Fibroblast of mammary gland (primary cell): ENCODE data around the gene SH3BP4.

Source experiments
- DNase-seq: peaks from one replicate; pipeline ENCODE4 v3.0.0-alpha.2; 2010; ENCODE audit warnings: low read depth
- H3K4me3 ChIP-seq: 2 replicates; pipeline ENCODE4 v1.5.1; 2011; ENCODE audit warnings: low read depth, mild to moderate bottlenecking, low read length, moderate library complexity; ENCODE audit not compliant: control insufficient read depth
- CTCF ChIP-seq: conservative IDR thresholded peaks from 2 replicates; pipeline ENCODE4 v1.5.1; 2011; ENCODE audit warnings: low read depth, low read length, inconsistent platforms; ENCODE audit not compliant: control insufficient read depth, insufficient read depth

Gene SH3BP4

GRCh38 chr2:234981197-234982095, 29.6 kb downstream of the SH3BP4 start:
- no peak overlapping the region for H3K4me3 ChIP-seq
- DNase-seq, result peak; percentile 99
- peak; percentile 23 for TF ChIP-seq CTCF

- no peak for DNase-seq
- H3K4me3 ChIP-seq, result no peak overlapping the region
- no peak for TF ChIP-seq CTCF
Observed at GRCh38 chr2:234982096-234982834, 30.4 kb downstream of the SH3BP4 start.

DNA sequence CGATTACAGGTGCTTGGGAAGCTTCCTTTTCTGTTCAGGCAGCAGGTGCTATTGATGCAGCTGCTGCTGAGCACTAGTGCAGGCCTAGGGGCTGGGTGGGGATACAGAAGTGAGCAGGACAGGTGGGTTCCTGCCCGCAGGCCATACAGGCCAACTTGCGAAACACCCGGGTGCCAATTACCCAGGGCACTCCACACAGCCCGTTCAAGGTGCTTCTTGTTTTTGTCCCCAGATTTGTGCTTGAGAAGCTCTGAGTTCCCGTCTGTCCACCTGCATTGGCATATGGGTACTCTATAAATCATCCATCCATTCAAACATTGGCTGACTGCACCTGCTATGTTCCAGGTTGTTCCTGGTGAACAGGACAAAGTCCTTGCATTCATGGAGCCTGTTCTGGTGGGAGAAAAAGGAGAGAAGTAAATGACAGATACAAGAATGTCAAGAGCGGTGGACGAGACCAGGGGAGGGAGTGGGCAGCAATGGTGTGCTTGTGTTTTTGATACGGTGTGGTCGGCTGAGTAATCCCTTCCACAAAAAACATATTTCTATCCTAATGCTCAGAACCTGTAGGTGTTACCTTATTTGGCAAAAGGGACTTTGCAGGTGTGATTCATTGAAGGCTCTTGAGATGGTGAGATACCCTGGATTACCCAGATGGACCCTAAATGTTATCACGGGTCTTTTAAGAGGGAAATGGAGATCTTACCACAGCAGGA, 31.4 kb downstream of the SH3BP4 start:
- DNase-seq, result no peak
- H3K4me3 ChIP-seq, result no peak overlapping the region
- no peak for TF ChIP-seq CTCF

GRCh38 chr2:234985608-234986245, 33.9 kb downstream of the SH3BP4 start:
- no peak overlapping the region for H3K4me3 ChIP-seq
- no peak for TF ChIP-seq CTCF
- no peak for DNase-seq

GRCh38 chr2:234986390-234986789, 34.6 kb downstream of the SH3BP4 start:
- no peak for DNase-seq
- no peak overlapping the region for H3K4me3 ChIP-seq
- no peak for TF ChIP-seq CTCF

DNA sequence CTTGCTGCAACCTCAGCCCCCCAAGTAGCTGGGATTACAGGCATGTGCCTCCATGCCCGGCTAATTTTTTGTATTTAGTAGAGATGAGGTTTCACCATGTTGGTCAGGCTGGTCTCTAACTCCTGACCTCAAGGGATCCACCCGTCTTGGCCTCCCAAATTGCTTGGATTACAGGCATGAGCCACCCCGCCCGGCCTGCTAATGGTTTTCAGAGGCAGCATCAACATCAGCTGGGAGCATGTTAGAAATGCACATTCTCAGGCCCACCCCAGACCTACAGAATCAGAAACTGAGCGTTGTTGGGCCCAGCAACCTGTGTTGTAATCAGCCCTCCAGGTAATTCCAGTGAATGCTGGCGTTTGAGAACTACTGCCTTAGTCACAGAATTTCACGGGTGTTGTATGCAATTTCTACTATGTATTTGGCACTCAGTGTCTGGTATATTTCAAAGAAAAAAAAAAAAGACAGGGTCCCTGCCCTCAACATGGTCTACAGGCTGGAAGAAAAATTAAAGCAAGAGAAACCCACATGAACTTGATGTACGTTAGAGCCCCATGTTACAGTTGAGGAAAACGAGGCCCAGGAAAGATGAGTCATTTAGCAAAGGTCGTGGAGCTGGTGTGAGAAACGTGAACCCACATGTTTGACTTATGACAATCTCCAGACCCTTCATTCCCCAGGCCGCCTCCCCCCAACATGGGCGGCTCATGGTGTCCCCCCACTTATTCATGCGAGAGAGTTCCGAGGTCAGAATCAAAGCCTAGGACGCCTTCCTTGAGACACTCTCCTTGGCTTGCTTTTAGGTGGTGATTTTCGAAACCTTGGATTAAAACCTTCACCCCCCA, 35.3 kb downstream of the SH3BP4 start:
- no peak overlapping the region for H3K4me3 ChIP-seq
- no peak for TF ChIP-seq CTCF
- no peak for DNase-seq
